HCT116 (cell line): ENCODE measurements around the gene TMEM30A. TPM values are rescaled to one million over a fixed set of nuclear protein-coding genes. Genes with fewer than 3 reads are reported as not detected.

Source experiments
- ATAC-seq: fragments of 200-7000 bp; cut with Tn5 transposase; 2 replicates; pipeline ENCODE4 v1.9.1; 2020; ENCODE audit warnings: mild to moderate bottlenecking, moderate library complexity
- BruUV-seq: library from RNA; stranded (reverse); fragments of 400-500 nt; replicated peaks from 2 replicates; lab custom pipeline; 2021; lab: Mats Ljungman, UMichigan
- CTCF ChIA-PET: fragments of 300-600 bp; sonication (Branson Sonifier 250); formaldehyde crosslinking; loops from one replicate; lab custom pipeline; 2021; ENCODE audit warnings: antibody characterized with exemption; lab: Charles Lee
- POLR2A ChIA-PET: fragments of 300-600, 350-600 bp; sonication (Branson Sonifier 250); formaldehyde crosslinking; loops from one replicate; lab custom pipeline; 2021; ENCODE audit warnings: antibody characterized with exemption; lab: Charles Lee
- RAD21 ChIA-PET, 2 experiments: fragments of 300-600 bp; sonication (Branson Sonifier 250); formaldehyde crosslinking; loops; one replicate each; lab custom pipeline; 2023; ENCODE audit warnings: low total read pairs in 2 of 2; ENCODE audit not compliant: uncharacterized antibody in 2 of 2, unreplicated experiment in 2 of 2, low non-redundant PET in 1 of 2; lab: Charles Lee
- DNase-seq: peaks from one replicate; pipeline ENCODE4 v3.0.0-alpha.2; 2010; ENCODE audit warnings: low read depth, low spot score
- H2AFZ ChIP-seq: fragments of 200-600 bp; shearing (Covaris generic), sonication (generic); 2 replicates; pipeline ENCODE4 v1.6.1; 2017; ENCODE audit warnings: low read depth, mixed run types, mixed read lengths, antibody characterized with exemption, low read length; ENCODE audit not compliant: poor library complexity, severe bottlenecking
- H3K27ac ChIP-seq: 2 replicates; pipeline ENCODE4 v1.5.1; 2012; ENCODE audit warnings: low read depth, low read length
- H3K27me3 ChIP-seq: fragments of 200-600 bp; sonication (generic); 2 replicates; pipeline ENCODE4 v1.6.1; 2016; ENCODE audit warnings: mixed run types, low read length, mixed read lengths; ENCODE audit not compliant: insufficient read depth
- H3K36me3 ChIP-seq, 2 experiments: fragments of 200-500 bp in 1 of 2; fragments of 200-600 bp in 1 of 2; sonication (Bioruptor generic) in 1 of 2; sonication (generic) in 1 of 2; 2 replicates each; pipeline versions ENCODE4 v1.5.1 to v1.6.1; 2014 to 2016; ENCODE audit warnings: low read length in 2 of 2, inconsistent platforms in 1 of 2, mixed read lengths in 1 of 2, mixed run types in 1 of 2; ENCODE audit not compliant: insufficient read depth in 2 of 2, control insufficient read depth in 1 of 2
- H3K4me1 ChIP-seq, 2 experiments: fragments of 200-600 bp in 1 of 2; sonication (generic) in 1 of 2; 2 replicates each; pipeline versions ENCODE4 v1.5.1 to v1.6.1; 2012 to 2017; ENCODE audit warnings: low read length in 2 of 2, inconsistent platforms in 1 of 2, mild to moderate bottlenecking in 1 of 2, mixed read lengths in 1 of 2, mixed run types in 1 of 2, moderate library complexity in 1 of 2; ENCODE audit not compliant: insufficient read depth in 2 of 2, control insufficient read depth in 1 of 2
- H3K4me2 ChIP-seq: fragments of 200-600 bp; sonication (generic); 2 replicates; pipeline ENCODE4 v1.6.1; 2017; ENCODE audit warnings: mixed run types, low read length, mixed read lengths
- H3K4me3 ChIP-seq, 2 experiments: fragments of 200-600 bp in 1 of 2; sonication (generic) in 1 of 2; replicated peaks in 1 of 2; 2 replicates each; pipeline ENCODE4 v1.5.1; 2011 to 2016; ENCODE audit warnings: low read length in 2 of 2, control low read depth in 1 of 2, low read depth in 1 of 2, mild to moderate bottlenecking in 1 of 2, mixed read lengths in 1 of 2, mixed run types in 1 of 2
- H3K79me2 ChIP-seq: fragments of 200-600 bp; sonication (generic); 2 replicates; pipeline ENCODE4 v1.6.1; 2017; ENCODE audit warnings: mild to moderate bottlenecking, mixed run types, low read length, moderate library complexity, mixed read lengths; ENCODE audit not compliant: insufficient read depth
- H3K9ac ChIP-seq: fragments of 200-600 bp; sonication (generic); 2 replicates; pipeline ENCODE4 v1.6.1; 2016; ENCODE audit warnings: low read length, mixed read lengths
- H3K9me2 ChIP-seq: fragments of 200-600 bp; sonication (generic), shearing (Covaris generic); 2 replicates; pipeline ENCODE4 v1.6.1; 2017; ENCODE audit warnings: mixed run types, mild to moderate bottlenecking, moderate library complexity; ENCODE audit not compliant: insufficient read depth
- H3K9me3 ChIP-seq, 2 experiments: fragments of 200-500 bp in 1 of 2; fragments of 200-600 bp in 1 of 2; sonication (Bioruptor generic) in 1 of 2; sonication (generic) in 1 of 2; 2 replicates each; pipeline ENCODE4 v1.6.1; 2014 to 2017; ENCODE audit warnings: low read length in 2 of 2, mixed read lengths in 2 of 2, inconsistent platforms in 1 of 2, low read depth in 1 of 2, mild to moderate bottlenecking in 1 of 2, mixed run types in 1 of 2, moderate library complexity in 1 of 2; ENCODE audit not compliant: control insufficient read depth in 1 of 2, insufficient read depth in 1 of 2
- H4K20me1 ChIP-seq: fragments of 200-600 bp; sonication (generic), shearing (Covaris generic); 2 replicates; pipeline ENCODE4 v1.6.1; 2017; ENCODE audit warnings: mixed run types, mild to moderate bottlenecking, moderate library complexity; ENCODE audit not compliant: insufficient read depth
- ELF1 ChIP-seq: IDR thresholded peaks from 2 replicates; pipeline ENCODE4 v1.6.1; 2012; ENCODE audit warnings: low read depth, borderline replicate concordance
- EZH2 ChIP-seq: fragments of 200-600 bp; sonication (generic); IDR thresholded peaks from 2 replicates; pipeline ENCODE4 v1.6.1; 2017; ENCODE audit warnings: antibody characterized with exemption, mixed run types
- EZH2phosphoT487 ChIP-seq: fragments of 200-600 bp; IDR thresholded peaks from 2 replicates; pipeline ENCODE4 v1.6.1; 2018; ENCODE audit warnings: antibody characterized with exemption, borderline replicate concordance
- JUND ChIP-seq: IDR thresholded peaks from 2 replicates; pipeline ENCODE4 v1.6.1; 2012
- MAX ChIP-seq: IDR thresholded peaks from 2 replicates; pipeline ENCODE4 v1.6.1; 2012
- RAD21 ChIP-seq: IDR thresholded peaks from 2 replicates; pipeline ENCODE4 v1.6.1; 2012; ENCODE audit warnings: low read depth, mild to moderate bottlenecking
- TCF7L2 ChIP-seq: IDR thresholded peaks from 2 replicates; pipeline ENCODE4 v1.7.0; 2011; ENCODE audit warnings: borderline replicate concordance, inconsistent platforms; ENCODE audit not compliant: insufficient read depth, insufficient read length; ENCODE audit errors: extremely low read depth
- YY1 ChIP-seq: IDR thresholded peaks from 2 replicates; pipeline ENCODE4 v1.6.1; 2011; ENCODE audit warnings: low read length, low read depth, moderate library complexity, mild to moderate bottlenecking; ENCODE audit not compliant: insufficient replicate concordance; ENCODE audit errors: extremely low read depth
- ZBTB33 ChIP-seq: IDR thresholded peaks from 2 replicates; pipeline ENCODE4 v1.6.1; 2011; ENCODE audit warnings: mild to moderate bottlenecking, low read length, moderate library complexity; ENCODE audit not compliant: insufficient replicate concordance; ENCODE audit errors: extremely low read depth
- ZNF274 ChIP-seq: fragments of 200-500 bp; sonication (Bioruptor generic); IDR thresholded peaks from 2 replicates; pipeline ENCODE4 v1.6.1; 2014; ENCODE audit warnings: mild to moderate bottlenecking, low read depth, low read length, inconsistent platforms
- intact Hi-C: fragments of 100-400 bp; cut with micrococcal nuclease; formaldehyde crosslinking; loops from 2 replicates; pipeline ENCODE4 v1.10.0; 2022
- total RNA-seq: library from RNA; stranded (reverse); gene quantifications from one replicate; pipeline ENCODE4 v1.2.1, GENCODE V29; 2021; ENCODE audit not compliant: unreplicated experiment

TMEM30A gene
- total RNA-seq, 1 experiment from 2014 or later, result 73.4 TPM

GRCh38 chr6:75317503-75318206 is 33.1 kb upstream of the TMEM30A start:
- ChIA-PET POLR2A (no interaction called here), CTCF (interaction anchor here (1.7 kb wide), 1 partner anchor 20 kb away, joined by 5 read pairs; no protein-coding TSS in a partner anchor), RAD21 (no interaction called here)
- Histone ChIP-seq H3K36me3 (no peaks in the 10 kb centered on the region), H4K20me1 (no peaks in the 10 kb centered on the region), H3K9me3 (no peaks in the 10 kb centered on the region), H3K27me3 (no peaks in the 10 kb centered on the region), H3K27ac (no peak overlapping the region), H3K4me2 (no peak overlapping the region), H3K4me3 (no peak overlapping the region), H3K9me2 (no peaks in the 10 kb centered on the region; the same call in 1 of the 2 replicates), H3K79me2 (no peaks in the 10 kb centered on the region), H2AFZ (no peak overlapping the region), H3K4me1 (no peaks in the 10 kb centered on the region), H3K9ac (no peak overlapping the region)
- intact Hi-C loops, result no loop called here
- BruUV-seq, result no TSS peak
- no peak for DNase-seq
- TF ChIP-seq EZH2 (no peak), RAD21 (no peak)
- no peak for ATAC-seq

- no peak for ATAC-seq
- Histone ChIP-seq H3K79me2 (no peaks in the 10 kb centered on the region), H3K4me1 (no peaks in the 10 kb centered on the region), H3K4me3 (no peak overlapping the region), H2AFZ (no peak overlapping the region), H3K9ac (no peak overlapping the region), H3K36me3 (no peaks in the 10 kb centered on the region), H3K4me2 (no peak overlapping the region), H3K9me3 (no peaks in the 10 kb centered on the region), H3K27ac (no peak overlapping the region), H3K9me2 (no peaks in the 10 kb centered on the region; the same call in 1 of the 2 replicates), H4K20me1 (no peaks in the 10 kb centered on the region), H3K27me3 (no peaks in the 10 kb centered on the region)
- TF ChIP-seq EZH2, result no peak
- no peak for TF ChIP-seq ZBTB33
- TF ChIP-seq ZNF274, result no peak
- TF ChIP-seq YY1, result no peak
- TF ChIP-seq TCF7L2, result no peak
- TF ChIP-seq MAX, result no peak
- TF ChIP-seq ELF1, result no peak
- TF ChIP-seq EZH2phosphoT487, result no peak
- TF ChIP-seq JUND, result no peak
- no peak for DNase-seq
- POLR2A ChIA-PET, result no interaction called here
- RAD21 ChIA-PET, result no interaction called here
- intact Hi-C loops, result no loop called here
- CTCF ChIA-PET, result no interaction called here
- BruUV-seq, result no TSS peak
Measured at GRCh38 chr6:75315978-75316377, 31.4 kb upstream of the TMEM30A start.
